Suprapubic skin (tissue), 3 donors: ENCODE measurements around the gene USP26.

Source experiments
- POLR2A ChIP-seq, 2 donors: fragments of 450-650 bp; IDR thresholded peaks; one replicate each; pipeline ENCODE4 v1.6.1; 2017; ENCODE audit warnings: antibody characterized with exemption in 2 of 2, mild to moderate bottlenecking in 2 of 2, moderate library complexity in 2 of 2
- TF ChIP-seq, protein P1 (sequence below), 2 donors: fragments of 200-600 bp in 1 of 2; fragments of 450-650 bp in 1 of 2; sonication (generic) in 1 of 2; IDR thresholded peaks; one replicate each; pipeline ENCODE4 v1.5.1; 2016 to 2019; ENCODE audit warnings: antibody characterized with exemption in 2 of 2, mild to moderate bottlenecking in 1 of 2, moderate library complexity in 1 of 2

DNA sequence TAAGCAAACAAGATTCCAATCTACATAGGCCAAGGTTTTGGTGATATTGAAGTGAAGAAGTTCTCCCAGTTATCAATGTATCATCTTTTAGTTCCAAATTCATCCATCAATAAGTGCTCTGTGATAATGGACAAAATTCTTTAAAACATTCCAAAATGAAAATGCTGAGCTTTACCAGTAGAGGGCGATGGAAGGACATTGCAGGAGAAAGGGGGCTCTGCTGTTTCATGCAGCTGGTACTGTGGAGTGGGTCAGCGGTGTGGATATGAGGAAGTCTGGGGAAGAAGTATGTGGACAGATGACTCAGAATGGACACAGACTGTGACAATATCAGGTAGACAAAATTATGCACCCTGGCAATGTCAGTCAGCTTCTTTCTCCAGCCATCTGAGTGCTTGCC, 91.9 kb downstream of the USP26 start:
- no peak for TF ChIP-seq POLR2A (IDR thresholded peaks at IDR 0.05)
- TF ChIP-seq, protein P1, sequence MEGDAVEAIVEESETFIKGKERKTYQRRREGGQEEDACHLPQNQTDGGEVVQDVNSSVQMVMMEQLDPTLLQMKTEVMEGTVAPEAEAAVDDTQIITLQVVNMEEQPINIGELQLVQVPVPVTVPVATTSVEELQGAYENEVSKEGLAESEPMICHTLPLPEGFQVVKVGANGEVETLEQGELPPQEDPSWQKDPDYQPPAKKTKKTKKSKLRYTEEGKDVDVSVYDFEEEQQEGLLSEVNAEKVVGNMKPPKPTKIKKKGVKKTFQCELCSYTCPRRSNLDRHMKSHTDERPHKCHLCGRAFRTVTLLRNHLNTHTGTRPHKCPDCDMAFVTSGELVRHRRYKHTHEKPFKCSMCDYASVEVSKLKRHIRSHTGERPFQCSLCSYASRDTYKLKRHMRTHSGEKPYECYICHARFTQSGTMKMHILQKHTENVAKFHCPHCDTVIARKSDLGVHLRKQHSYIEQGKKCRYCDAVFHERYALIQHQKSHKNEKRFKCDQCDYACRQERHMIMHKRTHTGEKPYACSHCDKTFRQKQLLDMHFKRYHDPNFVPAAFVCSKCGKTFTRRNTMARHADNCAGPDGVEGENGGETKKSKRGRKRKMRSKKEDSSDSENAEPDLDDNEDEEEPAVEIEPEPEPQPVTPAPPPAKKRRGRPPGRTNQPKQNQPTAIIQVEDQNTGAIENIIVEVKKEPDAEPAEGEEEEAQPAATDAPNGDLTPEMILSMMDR (IDR thresholded peaks at IDR 0.05), result peak in 1 of 2 donors; percentile 26
